Right renal pelvis (tissue), 4 donors: Measurements from ENCODE around the gene TRIM4. TPM values are rescaled to one million over a fixed set of nuclear protein-coding genes. Genes with fewer than 3 reads are reported as not detected.

Source experiments
- DNase-seq, 4 donors: peaks; one replicate each; pipeline ENCODE4 v3.0.0-alpha.2; 2013; ENCODE audit warnings: low read depth in 4 of 4, low spot score in 3 of 4, missing footprints in 1 of 4
- polyA plus RNA-seq, 4 donors: library from polyadenylated mRNA; unstranded; fragments of 120-200 nt; gene quantifications; one replicate each; pipeline ENCODE4 v1.2.1, GENCODE V29; 2013; ENCODE audit not compliant: insufficient read length in 4 of 4

TRIM4 gene
- polyA plus RNA-seq, 4 donors = 34.8 to 44.8 (median 36.2) TPM

DNA sequence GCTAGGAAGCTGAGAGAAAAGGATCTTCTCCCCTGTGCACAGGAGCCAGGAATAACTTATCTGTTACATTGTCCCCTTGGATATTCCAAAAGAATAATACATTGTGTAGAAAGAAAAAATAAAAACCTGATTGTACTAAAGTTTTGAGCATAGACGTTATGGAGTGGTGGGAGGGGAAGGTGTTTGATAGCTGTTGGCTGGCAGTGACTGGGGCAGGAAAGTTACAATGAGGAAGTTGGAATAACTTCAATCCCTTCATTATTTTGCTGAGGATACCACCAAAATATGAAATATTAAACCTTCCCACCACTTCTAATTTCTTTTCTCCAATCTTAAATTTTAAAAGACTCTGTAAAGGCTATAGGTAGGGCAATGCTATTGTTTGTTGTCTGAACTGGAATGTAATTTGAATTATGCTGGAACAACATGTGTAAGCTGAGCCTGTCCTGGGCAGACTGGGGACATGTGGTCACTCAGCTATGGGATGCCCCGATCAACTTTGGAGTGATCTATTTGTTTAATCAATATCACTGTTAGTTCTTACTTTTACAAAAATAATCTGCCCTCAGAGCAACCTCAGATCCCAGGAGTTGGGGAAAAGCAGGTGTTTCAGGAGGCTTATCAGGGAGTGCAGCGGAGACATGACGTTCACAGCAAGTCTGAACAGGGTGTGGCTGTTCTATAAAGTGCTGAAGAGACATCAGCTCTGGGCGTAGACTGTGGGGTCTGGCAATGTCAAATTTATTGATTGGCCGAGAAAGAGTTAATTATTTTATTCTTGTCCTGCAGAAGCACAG, 70.7 kb downstream of the TRIM4 start:
- no peak for DNase-seq

DNA sequence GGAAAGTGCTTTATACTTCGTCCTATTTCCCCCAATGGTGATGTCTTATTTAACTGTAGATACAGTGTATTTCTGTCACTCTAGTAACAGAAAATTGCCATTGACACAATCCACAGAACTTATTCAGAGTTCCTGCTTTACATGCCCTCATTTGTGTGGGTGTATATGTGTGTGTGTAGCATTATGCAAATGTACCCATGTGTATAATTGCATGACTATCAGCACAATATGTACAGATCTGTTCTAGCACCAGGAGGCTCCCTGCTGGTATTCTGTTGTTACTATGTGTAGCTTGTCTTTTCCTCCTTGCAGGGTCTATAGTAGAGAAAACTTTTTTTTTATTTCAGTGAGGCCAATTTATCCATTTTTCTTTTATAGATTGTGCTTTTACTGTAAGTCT, 75.0 kb downstream of the TRIM4 start:
- DNase-seq = no peak

DNA sequence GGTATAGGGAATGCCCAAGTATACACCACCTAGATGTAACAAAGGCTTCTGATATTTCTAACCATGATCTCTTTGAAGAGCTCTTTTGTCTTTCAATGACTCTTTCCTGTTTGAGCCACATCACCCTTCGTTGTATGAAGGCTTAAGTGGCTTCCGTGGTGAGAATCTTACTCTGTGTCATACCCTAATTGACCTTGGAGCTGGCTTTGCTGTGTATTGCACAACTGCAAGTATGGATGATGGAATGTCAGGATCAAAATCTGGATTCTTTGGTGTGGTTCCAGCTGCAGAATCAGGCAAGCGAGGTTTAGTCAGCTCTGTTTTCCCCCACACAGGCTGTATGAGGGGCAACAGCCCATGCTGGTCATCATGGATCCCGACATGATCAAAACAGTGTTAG, 75.5 kb downstream of the TRIM4 start:
- DNase-seq = no peak

DNA sequence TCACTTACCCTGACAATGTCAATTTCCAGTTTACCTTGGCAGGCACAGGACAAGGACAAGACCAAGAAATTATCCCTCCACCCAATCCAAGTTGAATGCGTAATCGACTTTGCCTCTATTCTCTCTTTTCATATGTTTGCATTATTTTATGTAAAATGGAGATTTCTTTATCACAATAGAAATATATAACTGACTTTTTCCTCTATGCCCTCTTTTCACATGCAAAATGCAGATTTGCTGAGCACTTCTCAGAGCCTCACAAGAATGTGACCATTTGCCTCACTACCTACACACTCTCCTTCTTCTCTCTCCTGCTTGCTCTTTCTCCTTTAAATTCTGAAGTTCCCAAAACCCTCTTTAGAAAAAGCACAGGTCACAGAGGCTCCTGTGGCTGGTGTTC, 76.4 kb downstream of the TRIM4 start:
- no peak for DNase-seq

Other genes with a start within 250 kb of the TRIM4 start
- 1 to 10 TPM; 1.2 to 2.0 (median 1.3) TPM for gene CYP3A5, start 239.5 kb downstream of the TRIM4 start, polyA plus RNA-seq
- 1 to 10 TPM in 1 of 4 donors, under 1 TPM in 3; 0.28 to 1.2 (median 0.43) TPM for gene CYP3A7, start 184.3 kb downstream of the TRIM4 start, polyA plus RNA-seq
- gene CYP3A4, start 135.3 kb downstream of the TRIM4 start, polyA plus RNA-seq = under 1 TPM; 0.17 to 0.21 (median 0.18) TPM
- under 1 TPM; 0.16 to 0.51 (median 0.31) TPM for gene CYP3A43, start 91.5 kb downstream of the TRIM4 start, polyA plus RNA-seq
- gene OR2AE1, start 42.5 kb downstream of the TRIM4 start, polyA plus RNA-seq = not detected
- gene GJC3, start 10.1 kb upstream of the TRIM4 start, polyA plus RNA-seq = 1 to 10 TPM in 3 of 4 donors, under 1 TPM in 1; 0.60 to 1.4 (median 1.1) TPM
- 10 to 100 TPM; 47.6 to 77.5 (median 61.3) TPM for gene AZGP1, start 56.5 kb upstream of the TRIM4 start, polyA plus RNA-seq
- 10 to 100 TPM; 47.3 to 57.0 (median 50.4) TPM for gene ZKSCAN1, start 96.1 kb upstream of the TRIM4 start, polyA plus RNA-seq
- 10 to 100 TPM; 20.4 to 21.8 (median 21.5) TPM for gene ZSCAN21, start 130.2 kb upstream of the TRIM4 start, polyA plus RNA-seq
- gene ZNF3, start 162.2 kb upstream of the TRIM4 start, polyA plus RNA-seq = 10 to 100 TPM; 45.5 to 53.9 (median 53.3) TPM
- 100 to 1,000 TPM; 127 to 138 (median 134) TPM for gene COPS6, start 169.4 kb upstream of the TRIM4 start, polyA plus RNA-seq
- 100 to 1,000 TPM; 136 to 158 (median 148) TPM for gene MCM7, start 181.9 kb upstream of the TRIM4 start, polyA plus RNA-seq
- 10 to 100 TPM; 23.7 to 36.2 (median 31.5) TPM for gene AP4M1, start 182.1 kb upstream of the TRIM4 start, polyA plus RNA-seq
- 10 to 100 TPM; 53.9 to 64.5 (median 60.1) TPM for gene TAF6, start 199.8 kb upstream of the TRIM4 start, polyA plus RNA-seq
- 10 to 100 TPM; 35.7 to 49.0 (median 43.3) TPM for gene CNPY4, start 200.1 kb upstream of the TRIM4 start, polyA plus RNA-seq
- 1 to 10 TPM; 1.2 to 2.6 (median 1.5) TPM for gene MBLAC1, start 207.4 kb upstream of the TRIM4 start, polyA plus RNA-seq
- gene LAMTOR4, start 229.4 kb upstream of the TRIM4 start, polyA plus RNA-seq = 100 to 1,000 TPM in 2 of 4 donors, 10 to 100 TPM in 2; 90.5 to 126 (median 97.4) TPM
- 10 to 100 TPM; 20.2 to 24.5 (median 21.3) TPM for gene TRAPPC14, start 239.2 kb upstream of the TRIM4 start, polyA plus RNA-seq
- gene GAL3ST4, start 249.1 kb upstream of the TRIM4 start, polyA plus RNA-seq = 1 to 10 TPM; 5.7 to 7.1 (median 6.4) TPM